BJ (cell line): ENCODE data around the gene DNAAF1. TPM values are rescaled to one million over a fixed set of nuclear protein-coding genes. Genes with fewer than 3 reads are reported as not detected.

ENCODE experiments used
- CTCF ChIA-PET: fragments of 350-600 bp; formaldehyde crosslinking; extraction: SDS; loops from one replicate; lab custom pipeline; 2021; ENCODE audit warnings: antibody characterized with exemption, inconsistent platforms; lab: Yijun Ruan, JAX
- POLR2A ChIA-PET: fragments of 300-600 bp; sonication (Branson Sonifier 250); formaldehyde crosslinking; extraction: SDS; loops from one replicate; lab custom pipeline; 2021; ENCODE audit warnings: antibody characterized with exemption; lab: Charles Lee
- DNase-seq: peaks from one replicate; pipeline ENCODE4 v3.0.0-alpha.2; 2011; ENCODE audit warnings: low read depth
- H3K27me3 ChIP-seq: 2 replicates; pipeline ENCODE4 v1.6.0; 2011; ENCODE audit warnings: low read length; ENCODE audit not compliant: control insufficient read depth, insufficient read depth
- H3K36me3 ChIP-seq: 2 replicates; pipeline ENCODE4 v1.5.1; 2011; ENCODE audit warnings: low read length; ENCODE audit not compliant: control insufficient read depth, insufficient read depth
- H3K4me3 ChIP-seq: 2 replicates; pipeline ENCODE4 v1.5.1; 2011; ENCODE audit warnings: low read depth, mild to moderate bottlenecking, control low read depth, low read length
- CTCF ChIP-seq: IDR thresholded peaks from 2 replicates; pipeline ENCODE4 v1.5.1; 2011; ENCODE audit warnings: low read depth, mild to moderate bottlenecking, control low read depth, inconsistent platforms, low read length, moderate library complexity; ENCODE audit not compliant: insufficient read depth
- polyA plus RNA-seq: library from polyadenylated mRNA; depleted of rRNA; stranded (reverse); fragments of >200 nt; gene quantifications from 2 replicates; pipeline ENCODE4 v1.2.3, GENCODE V29; 2011

The DNAAF1 gene
- polyA plus RNA-seq, 1 experiment, result not detected

GRCh38 chr16:84175350-84176081 lies 30.4 kb downstream of the DNAAF1 start:
- peaks cover 9% of the 10 kb centered on the region for H3K36me3 ChIP-seq
- ChIA-PET POLR2A (no interaction called here), CTCF (interaction anchor here (4.8 kb wide), 1 partner anchor 11 kb away, joined by 42 read pairs; the partner anchor contains the start of gene TAF1C)
- TF ChIP-seq CTCF, result no peak
- no peak for DNase-seq
- H3K27me3 ChIP-seq, result no peaks in the 10 kb centered on the region
- H3K4me3 ChIP-seq, result no peak overlapping the region

- no peak for TF ChIP-seq CTCF
- ChIA-PET CTCF (interaction anchor here (1.2 to 4.8 kb wide), 4 partner anchors 10 to 92 kb away, joined by 3 to 42 read pairs (median 6); partner anchors contain the start of gene TAF1C), POLR2A (no interaction called here)
- H3K36me3 ChIP-seq, result peaks cover 18% of the 10 kb centered on the region
- H3K4me3 ChIP-seq, result no peak overlapping the region
- DNase-seq, result no peak
- no peaks in the 10 kb centered on the region for H3K27me3 ChIP-seq
These were observed 31.3 kb downstream of the DNAAF1 start for GRCh38 chr16:84176192-84177053.

- no peak for DNase-seq
- ChIA-PET POLR2A (no interaction called here), CTCF (interaction anchor here (0.9 to 4.8 kb wide), 5 partner anchors 9 to 93 kb away, joined by 3 to 42 read pairs (median 5); partner anchors contain the start of gene TAF1C)
- no peaks in the 10 kb centered on the region for H3K27me3 ChIP-seq
- no peak overlapping the region for H3K4me3 ChIP-seq
- TF ChIP-seq CTCF, result no peak
- H3K36me3 ChIP-seq, result peaks cover 22% of the 10 kb centered on the region
These were observed 32.6 kb downstream of the DNAAF1 start for GRCh38 chr16:84177741-84178073.

GRCh38 chr16:84178146-84178765 lies 33.1 kb downstream of the DNAAF1 start:
- no peak for TF ChIP-seq CTCF
- Histone ChIP-seq H3K4me3 (no peak overlapping the region), H3K36me3 (peaks cover 27% of the 10 kb centered on the region), H3K27me3 (no peaks in the 10 kb centered on the region)
- CTCF ChIA-PET, result interaction anchor here (0.6 to 4.8 kb wide), 5 partner anchors 8 to 198 kb away, joined by 3 to 42 read pairs (median 3); partner anchors contain the start of gene TAF1C
- POLR2A ChIA-PET, result no interaction called here
- DNase-seq, result no peak
